ENCODE results near the gene ARL4C.

DNA sequence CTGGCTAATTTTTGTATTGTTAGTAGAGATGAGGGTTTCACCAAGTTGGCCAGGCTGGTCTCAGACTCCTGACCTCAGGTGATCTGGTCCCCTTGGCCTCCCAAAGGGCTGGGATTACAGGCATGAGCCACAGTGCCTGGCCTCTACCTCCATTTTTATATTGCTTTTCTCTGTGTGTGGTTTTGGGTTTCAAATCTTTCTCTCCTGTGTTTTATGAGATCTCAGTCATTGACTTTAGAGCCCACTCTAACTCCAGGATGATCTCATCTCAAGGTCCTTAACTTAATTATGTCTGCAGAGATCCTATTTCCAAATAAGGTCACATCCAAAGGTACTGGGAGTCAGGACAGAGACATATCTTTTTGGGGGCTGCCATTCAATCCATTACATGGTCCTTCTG is 24.7 kb downstream of the ARL4C start:
- no peak for TF ChIP-seq EZH2phosphoT487 (IDR thresholded peaks at IDR 0.05; ENCODE audit: low read length)
- TF ChIP-seq, protein P1, sequence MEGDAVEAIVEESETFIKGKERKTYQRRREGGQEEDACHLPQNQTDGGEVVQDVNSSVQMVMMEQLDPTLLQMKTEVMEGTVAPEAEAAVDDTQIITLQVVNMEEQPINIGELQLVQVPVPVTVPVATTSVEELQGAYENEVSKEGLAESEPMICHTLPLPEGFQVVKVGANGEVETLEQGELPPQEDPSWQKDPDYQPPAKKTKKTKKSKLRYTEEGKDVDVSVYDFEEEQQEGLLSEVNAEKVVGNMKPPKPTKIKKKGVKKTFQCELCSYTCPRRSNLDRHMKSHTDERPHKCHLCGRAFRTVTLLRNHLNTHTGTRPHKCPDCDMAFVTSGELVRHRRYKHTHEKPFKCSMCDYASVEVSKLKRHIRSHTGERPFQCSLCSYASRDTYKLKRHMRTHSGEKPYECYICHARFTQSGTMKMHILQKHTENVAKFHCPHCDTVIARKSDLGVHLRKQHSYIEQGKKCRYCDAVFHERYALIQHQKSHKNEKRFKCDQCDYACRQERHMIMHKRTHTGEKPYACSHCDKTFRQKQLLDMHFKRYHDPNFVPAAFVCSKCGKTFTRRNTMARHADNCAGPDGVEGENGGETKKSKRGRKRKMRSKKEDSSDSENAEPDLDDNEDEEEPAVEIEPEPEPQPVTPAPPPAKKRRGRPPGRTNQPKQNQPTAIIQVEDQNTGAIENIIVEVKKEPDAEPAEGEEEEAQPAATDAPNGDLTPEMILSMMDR (IDR thresholded peaks at IDR 0.05; ENCODE audit: low read length), result no peak
